Testis (tissue), 2 donors: ENCODE results near the gene FKBP1C.
"Not testable (repeated sequence)": the region's sequence is repeated elsewhere in the genome, so short reads cannot be mapped to it uniquely, and the experiment has no call there.

ENCODE experiments used
- POLR2A ChIP-seq: fragments of 450-650 bp; IDR thresholded peaks from one replicate; pipeline ENCODE4 v1.6.1; 2017; ENCODE audit warnings: antibody characterized with exemption, mild to moderate bottlenecking, moderate library complexity
- TF ChIP-seq, protein P1 (sequence below), 3 experiments: fragments of 450-650 bp in 2 of 3; fragments of 200-600 bp in 1 of 3; sonication (generic) in 1 of 3; IDR thresholded peaks; one replicate each; pipeline ENCODE4 v1.5.1; 2016 to 2019; ENCODE audit warnings: antibody characterized with exemption in 3 of 3, mild to moderate bottlenecking in 2 of 3, moderate library complexity in 1 of 3

DNA sequence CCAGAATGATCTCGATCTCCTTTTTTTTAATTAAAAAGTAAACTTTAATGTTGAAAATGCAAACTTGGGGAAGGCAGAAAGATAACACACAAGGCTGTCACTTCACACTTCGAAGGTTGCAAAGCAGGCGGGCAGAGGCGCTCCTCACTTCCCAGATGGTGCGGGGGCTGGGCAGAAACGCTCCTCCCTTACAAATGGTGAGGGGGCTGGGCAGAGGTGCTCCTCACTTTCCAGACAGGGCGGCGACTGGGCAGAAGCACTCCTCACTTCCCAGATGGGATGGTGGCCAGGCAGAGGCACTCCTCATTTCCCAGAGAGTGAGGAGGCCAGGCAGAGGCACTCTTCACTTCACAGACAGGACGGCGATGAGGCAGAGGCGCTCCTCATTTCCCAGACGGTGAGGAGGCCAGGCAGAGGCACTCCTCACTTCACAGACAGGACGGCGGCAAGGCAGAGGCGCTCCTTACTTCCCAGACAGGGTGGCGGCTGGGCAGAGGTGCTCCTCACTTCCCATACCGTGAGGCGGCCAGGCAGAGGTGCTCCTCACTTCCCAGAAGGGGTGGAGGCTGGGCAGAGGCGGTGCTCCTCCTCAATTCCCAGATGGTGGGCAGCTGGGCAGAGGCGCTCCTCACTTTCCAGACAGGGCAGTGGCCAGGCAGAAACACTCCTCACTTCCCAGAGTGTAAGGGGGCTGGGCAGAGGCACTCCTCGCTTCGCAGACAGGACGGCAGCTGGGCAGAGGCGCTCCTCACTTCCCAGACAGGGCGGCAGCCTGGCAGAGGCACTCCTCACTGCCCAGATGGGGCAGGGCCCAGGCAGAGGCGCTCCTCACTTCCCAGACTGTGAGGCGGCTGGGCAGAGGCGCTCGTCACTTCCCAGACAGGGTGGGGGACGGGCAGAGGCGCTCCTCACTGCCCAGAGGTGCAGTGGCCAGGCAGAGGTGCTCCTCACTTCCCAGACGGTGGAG lies 16.9 kb downstream of the FKBP1C start:
- TF ChIP-seq, protein P1, sequence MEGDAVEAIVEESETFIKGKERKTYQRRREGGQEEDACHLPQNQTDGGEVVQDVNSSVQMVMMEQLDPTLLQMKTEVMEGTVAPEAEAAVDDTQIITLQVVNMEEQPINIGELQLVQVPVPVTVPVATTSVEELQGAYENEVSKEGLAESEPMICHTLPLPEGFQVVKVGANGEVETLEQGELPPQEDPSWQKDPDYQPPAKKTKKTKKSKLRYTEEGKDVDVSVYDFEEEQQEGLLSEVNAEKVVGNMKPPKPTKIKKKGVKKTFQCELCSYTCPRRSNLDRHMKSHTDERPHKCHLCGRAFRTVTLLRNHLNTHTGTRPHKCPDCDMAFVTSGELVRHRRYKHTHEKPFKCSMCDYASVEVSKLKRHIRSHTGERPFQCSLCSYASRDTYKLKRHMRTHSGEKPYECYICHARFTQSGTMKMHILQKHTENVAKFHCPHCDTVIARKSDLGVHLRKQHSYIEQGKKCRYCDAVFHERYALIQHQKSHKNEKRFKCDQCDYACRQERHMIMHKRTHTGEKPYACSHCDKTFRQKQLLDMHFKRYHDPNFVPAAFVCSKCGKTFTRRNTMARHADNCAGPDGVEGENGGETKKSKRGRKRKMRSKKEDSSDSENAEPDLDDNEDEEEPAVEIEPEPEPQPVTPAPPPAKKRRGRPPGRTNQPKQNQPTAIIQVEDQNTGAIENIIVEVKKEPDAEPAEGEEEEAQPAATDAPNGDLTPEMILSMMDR (IDR thresholded peaks at IDR 0.05), result not testable (repeated sequence)
- TF ChIP-seq POLR2A, result not testable (repeated sequence)
